HepG2 (cell line): ENCODE data around the gene RPF1.

Source experiments
- FOXJ3 ChIP-seq: sonication (generic); formaldehyde crosslinking; IDR thresholded peaks from 2 replicates; pipeline ENCODE4 v1.4.0; 2020; ENCODE audit warnings: missing genetic modification reagents, mild to moderate bottlenecking, borderline replicate concordance
- GTF2F1 ChIP-seq: fragments of 150-350 bp; IDR thresholded peaks from 2 replicates; pipeline ENCODE4 v1.6.1; 2014; ENCODE audit warnings: low read length
- ZFP36L1 ChIP-seq: sonication (generic); formaldehyde crosslinking; IDR thresholded peaks from 2 replicates; pipeline ENCODE4 v1.8.0; 2022; ENCODE audit warnings: mild to moderate bottlenecking, missing genetic modification reagents, moderate library complexity

DNA sequence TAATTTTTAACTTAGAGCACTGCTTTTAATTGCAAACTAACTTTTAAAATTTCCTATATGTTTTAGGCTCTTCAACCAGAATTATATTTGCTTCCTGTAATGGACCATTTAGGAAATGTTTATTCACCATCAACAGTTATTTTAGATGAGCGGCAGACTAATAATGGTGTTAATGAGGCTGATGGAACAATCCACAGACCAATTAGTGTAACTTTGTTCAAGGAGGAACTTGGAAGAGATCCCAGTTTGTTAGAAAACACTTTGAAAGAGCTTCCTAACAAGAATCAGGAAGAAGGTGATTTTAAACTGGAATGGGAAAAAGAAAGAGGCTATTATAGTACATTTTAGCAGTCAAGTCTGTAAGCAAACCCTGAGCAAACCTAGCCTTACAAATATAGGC, 46.7 kb downstream of the RPF1 start:
- TF ChIP-seq FOXJ3 (CRISPR knock-in tag), result no peak
- no peak for TF ChIP-seq GTF2F1
- no peak for TF ChIP-seq ZFP36L1
